HG03354 (cell line): Measurements from ENCODE around the gene IPO9.
"Not testable (repeated sequence)": the region's sequence is repeated elsewhere in the genome, so short reads cannot be mapped to it uniquely, and the experiment has no call there.

Experiments
- ATAC-seq: cut with Tn5 transposase; IDR thresholded peaks from one replicate; pipeline ENCODE4 v1.9.1; 2021; ENCODE audit warnings: mild to moderate bottlenecking; ENCODE audit not compliant: unreplicated experiment, poor library complexity, severe bottlenecking

The IPO9 gene

DNA sequence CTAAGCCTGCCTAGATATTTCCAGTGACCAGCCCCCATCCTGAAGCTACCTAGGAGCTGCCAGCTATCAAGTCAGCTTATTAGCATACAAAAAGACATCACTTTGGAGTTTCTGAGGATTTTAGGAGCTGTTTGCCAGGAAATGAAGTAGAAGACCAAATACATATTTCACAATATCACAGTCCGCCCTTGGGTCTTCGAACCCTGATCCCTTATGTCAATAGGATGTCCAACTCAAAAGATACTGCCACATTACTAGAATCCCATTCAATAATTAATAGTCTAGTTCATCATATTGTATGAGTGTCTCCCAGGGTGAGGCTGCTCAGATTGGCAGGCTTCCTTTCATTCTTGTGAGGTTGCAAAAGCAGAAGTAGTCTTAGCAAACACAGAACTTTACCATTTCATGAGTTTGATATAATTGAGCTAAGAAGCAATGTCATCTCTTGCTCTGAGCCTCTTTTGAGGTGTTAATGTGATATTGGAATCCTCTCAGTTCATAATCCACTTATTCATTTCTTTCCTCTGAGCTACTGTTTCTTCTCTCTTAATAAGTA lies 13.6 kb downstream of the IPO9 start:
- no peak for ATAC-seq

GRCh38 chr1:201845331-201846083 lies 16.6 kb downstream of the IPO9 start:
- ATAC-seq = no peak

DNA sequence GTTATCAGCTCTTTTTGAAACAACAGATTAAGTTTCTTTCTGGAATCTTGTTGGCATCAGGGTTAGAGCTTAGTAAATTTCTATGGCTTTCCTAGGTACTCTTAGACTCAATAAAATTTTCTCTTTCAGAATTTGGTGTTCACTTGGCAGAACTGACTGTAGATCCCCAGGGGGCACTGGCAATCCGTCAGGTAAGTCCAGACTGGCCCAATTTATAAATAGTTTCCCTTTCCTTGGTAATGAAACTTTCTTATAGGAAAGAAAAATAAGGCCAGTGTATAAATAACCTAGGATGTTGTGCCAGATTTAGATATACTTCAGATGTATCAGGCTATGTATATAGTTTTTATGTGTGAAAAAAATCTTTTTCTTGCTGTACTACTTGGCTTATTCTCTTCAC lies 18.2 kb downstream of the IPO9 start:
- no peak for ATAC-seq

DNA sequence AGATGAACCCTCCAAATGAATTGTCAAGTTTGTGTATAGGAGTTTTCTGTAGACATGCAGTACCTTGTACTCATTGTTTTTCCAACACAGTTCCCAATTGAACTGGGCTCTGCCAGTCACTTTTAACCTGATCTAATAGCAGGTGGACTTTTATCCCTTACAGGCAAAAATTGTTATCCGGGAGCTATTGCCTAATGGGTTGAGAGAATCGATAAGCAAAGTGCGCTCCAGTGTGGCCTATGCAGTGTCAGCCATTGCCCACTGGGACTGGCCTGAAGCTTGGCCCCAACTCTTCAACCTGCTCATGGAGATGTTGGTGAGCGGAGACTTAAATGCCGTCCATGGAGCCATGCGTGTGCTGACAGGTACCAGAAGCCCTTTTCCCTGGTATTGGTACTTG lies 19.3 kb downstream of the IPO9 start:
- ATAC-seq = no peak

- ATAC-seq = no peak
Observed at GRCh38 chr1:201849372-201850052, 20.6 kb downstream of the IPO9 start.

GRCh38 chr1:201850053-201850397 lies 21.1 kb downstream of the IPO9 start:
- ATAC-seq = no peak

DNA sequence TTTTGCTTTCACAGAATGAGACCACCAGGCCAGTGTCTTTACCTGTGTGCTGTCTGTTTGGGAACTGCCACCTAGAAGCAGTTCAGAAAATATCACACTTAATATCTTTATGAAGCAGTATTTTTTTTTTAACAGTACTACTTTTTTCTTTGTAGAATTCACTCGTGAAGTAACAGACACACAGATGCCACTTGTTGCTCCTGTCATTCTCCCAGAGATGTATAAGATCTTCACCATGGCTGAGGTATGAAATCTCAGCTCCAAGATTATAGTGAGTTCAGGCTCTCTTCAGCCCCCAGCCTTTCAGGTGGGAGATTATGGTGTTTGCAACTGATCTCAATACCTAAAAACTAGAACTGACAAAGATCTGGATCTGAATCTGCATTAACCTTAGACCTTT lies 23.0 kb downstream of the IPO9 start:
- no peak for ATAC-seq

- ATAC-seq = not testable (repeated sequence)
Observed at GRCh38 chr1:201856722-201857121, 27.8 kb downstream of the IPO9 start.

- ATAC-seq = no peak
Observed at GRCh38 chr1:201859424-201859823, 30.5 kb downstream of the IPO9 start.

- no peak for ATAC-seq
Observed at GRCh38 chr1:201861448-201861847, 32.5 kb downstream of the IPO9 start.

DNA sequence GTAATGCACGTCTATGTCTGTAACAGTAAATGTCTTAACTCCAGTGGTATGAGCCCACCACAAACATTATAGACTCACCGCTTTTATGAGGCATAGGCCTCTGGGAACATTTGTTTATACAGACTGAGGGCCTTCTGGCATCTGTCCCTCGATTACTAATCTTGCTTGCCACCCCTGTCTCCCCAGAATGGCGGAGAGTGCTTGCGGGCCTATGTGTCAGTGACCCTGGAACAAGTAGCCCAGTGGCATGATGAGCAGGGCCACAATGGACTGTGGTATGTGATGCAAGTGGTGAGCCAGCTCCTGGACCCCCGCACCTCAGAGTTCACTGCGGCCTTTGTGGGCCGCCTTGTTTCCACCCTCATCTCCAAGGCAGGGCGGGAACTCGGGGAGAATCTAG lies 41.4 kb downstream of the IPO9 start:
- no peak for ATAC-seq

- no peak for ATAC-seq
Observed at GRCh38 chr1:201874672-201875071, 45.7 kb downstream of the IPO9 start.

- ATAC-seq = no peak
Observed at GRCh38 chr1:201876148-201876818, 47.3 kb downstream of the IPO9 start.

DNA sequence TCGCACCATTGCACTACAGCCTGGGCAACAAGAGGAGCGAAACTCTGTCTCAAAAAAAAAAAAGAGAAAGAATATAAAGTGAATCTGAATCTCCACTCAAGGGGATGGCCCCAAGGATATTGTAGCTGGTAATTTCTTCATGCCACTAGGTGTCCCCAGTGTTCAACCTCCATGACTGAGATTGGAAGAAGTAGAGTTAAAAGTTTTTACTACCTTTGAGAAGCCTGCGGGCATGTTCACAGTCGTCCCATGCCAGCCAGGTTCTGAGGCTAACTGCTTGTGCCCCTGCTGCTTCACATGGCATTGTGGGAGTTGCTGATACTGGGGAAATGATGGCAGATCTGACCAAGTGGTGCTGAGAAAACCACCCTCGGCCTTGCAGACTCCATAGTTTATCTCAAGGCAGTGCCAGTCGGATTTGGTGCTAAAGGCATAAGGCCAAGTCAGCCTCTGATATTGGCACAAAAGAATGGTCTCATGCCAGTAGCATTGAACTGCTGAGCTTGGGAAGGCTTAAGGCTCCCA lies 49.0 kb downstream of the IPO9 start:
- no peak for ATAC-seq

- ATAC-seq = no peak
Observed at GRCh38 chr1:201880928-201881571, 52.1 kb downstream of the IPO9 start.

DNA sequence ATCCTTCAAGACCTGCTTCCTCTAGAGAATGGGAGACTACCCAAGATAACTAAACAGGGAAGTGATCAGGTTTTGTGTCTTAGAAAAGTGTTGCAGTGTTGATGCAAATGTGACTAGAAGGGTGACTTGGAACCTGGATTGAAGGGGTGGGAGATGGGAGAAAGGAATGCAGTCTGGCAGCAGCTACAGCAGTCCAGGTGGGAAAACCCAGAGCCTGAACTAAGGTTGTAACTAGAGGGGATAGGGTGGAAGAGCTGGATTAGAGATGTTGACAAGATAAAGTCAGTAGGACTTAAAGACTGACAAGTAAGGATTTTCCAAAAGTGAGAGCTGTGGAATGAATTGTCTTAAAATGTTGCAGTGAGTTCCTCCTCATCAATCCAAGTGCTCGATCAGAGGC lies 52.7 kb downstream of the IPO9 start:
- ATAC-seq = no peak

GRCh38 chr1:201882665-201883132 lies 53.7 kb downstream of the IPO9 start:
- ATAC-seq = peak; percentile 63

GRCh38 chr1:201883266-201883665 lies 54.3 kb downstream of the IPO9 start:
- no peak for ATAC-seq

- ATAC-seq = no peak
Observed at GRCh38 chr1:201883786-201884185, 54.8 kb downstream of the IPO9 start.

DNA sequence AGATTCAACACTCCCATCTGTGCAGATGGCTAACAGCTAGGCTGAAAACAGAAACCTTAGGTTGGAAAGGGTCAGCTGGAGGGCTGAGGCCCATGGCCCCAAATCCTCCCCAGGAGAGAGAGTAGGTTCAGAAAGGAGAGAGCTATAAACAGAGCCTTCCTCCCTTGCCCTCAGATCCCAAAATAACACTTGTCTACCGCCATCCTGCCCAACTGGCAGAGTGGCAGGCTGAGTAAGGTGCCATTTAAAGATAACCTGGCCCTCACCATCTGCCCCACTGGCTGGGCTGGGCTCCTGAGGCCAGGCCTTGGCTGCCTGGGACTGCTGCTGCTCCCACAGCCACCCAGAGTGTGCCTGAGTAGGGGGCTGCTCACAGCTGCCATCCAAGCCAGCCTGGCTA lies 55.5 kb downstream of the IPO9 start:
- no peak for ATAC-seq
